Measurements from ENCODE around the gene LYPD6B.

DNA sequence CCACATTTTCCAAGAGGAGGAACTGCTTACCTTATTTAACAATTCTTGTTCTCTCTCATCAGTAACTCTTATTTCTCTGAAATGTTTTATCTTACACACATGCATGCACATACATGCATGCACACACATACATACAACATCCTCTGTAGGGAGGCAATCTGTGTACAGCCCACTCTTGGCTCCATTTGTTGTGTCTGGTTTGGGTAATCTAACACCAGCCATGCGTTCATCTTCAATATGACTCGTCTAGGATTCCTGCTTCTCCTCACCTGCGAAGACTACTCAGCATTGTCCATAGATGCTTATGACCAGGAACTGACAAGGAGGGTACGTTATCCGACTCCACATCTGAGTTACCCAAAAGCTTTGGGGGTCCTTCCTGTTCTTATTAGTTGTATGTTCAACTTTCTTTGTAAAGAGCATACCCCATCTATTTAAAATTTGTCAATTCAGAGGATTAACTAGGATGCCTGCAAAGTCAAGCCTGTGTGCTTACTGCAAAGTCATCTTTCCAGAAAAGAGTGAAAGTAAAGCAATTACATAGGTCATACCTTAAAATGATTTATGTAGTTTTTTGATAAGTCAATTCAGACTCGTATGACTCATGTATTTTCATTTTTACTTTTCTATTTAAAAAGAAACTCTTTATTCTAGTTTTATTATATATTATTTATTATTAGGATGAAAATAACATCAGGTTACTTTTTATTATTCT, 18.2 kb downstream of the LYPD6B start:
- TF ChIP-seq, protein P1, sequence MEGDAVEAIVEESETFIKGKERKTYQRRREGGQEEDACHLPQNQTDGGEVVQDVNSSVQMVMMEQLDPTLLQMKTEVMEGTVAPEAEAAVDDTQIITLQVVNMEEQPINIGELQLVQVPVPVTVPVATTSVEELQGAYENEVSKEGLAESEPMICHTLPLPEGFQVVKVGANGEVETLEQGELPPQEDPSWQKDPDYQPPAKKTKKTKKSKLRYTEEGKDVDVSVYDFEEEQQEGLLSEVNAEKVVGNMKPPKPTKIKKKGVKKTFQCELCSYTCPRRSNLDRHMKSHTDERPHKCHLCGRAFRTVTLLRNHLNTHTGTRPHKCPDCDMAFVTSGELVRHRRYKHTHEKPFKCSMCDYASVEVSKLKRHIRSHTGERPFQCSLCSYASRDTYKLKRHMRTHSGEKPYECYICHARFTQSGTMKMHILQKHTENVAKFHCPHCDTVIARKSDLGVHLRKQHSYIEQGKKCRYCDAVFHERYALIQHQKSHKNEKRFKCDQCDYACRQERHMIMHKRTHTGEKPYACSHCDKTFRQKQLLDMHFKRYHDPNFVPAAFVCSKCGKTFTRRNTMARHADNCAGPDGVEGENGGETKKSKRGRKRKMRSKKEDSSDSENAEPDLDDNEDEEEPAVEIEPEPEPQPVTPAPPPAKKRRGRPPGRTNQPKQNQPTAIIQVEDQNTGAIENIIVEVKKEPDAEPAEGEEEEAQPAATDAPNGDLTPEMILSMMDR (IDR thresholded peaks at IDR 0.05 in 8 of 11, conservative IDR thresholded peaks at IDR 0.05 in 3 of 11), result no peak
- no peak for TF ChIP-seq POLR2AphosphoS5 (IDR thresholded peaks at IDR 0.05)
- no peak for TF ChIP-seq POLR2A (IDR thresholded peaks at IDR 0.05)

Measured in spleen (tissue), 7 donors.